GM12878 (cell line): ENCODE measurements around the gene CSNK1A1. TPM values are rescaled to one million over a fixed set of nuclear protein-coding genes. Genes with fewer than 3 reads are reported as not detected.

Experiments
- E2F4 ChIP-seq: IDR thresholded peaks from 2 replicates; pipeline ENCODE4 v1.6.1; 2012; ENCODE audit warnings: low read depth, low read length, improper control_type of control experiment
- LARP7 ChIP-seq: fragments of 450-650 bp; IDR thresholded peaks from 2 replicates; pipeline ENCODE4 v1.6.1; 2017; ENCODE audit warnings: mild to moderate bottlenecking
- MAX ChIP-seq: IDR thresholded peaks from 2 replicates; pipeline ENCODE4 v1.6.1; 2012; ENCODE audit warnings: low read depth, low read length, improper control_type of control experiment
- PAX8 ChIP-seq: fragments of 450-650 bp; IDR thresholded peaks from 2 replicates; pipeline ENCODE4 v1.6.1; 2017; ENCODE audit warnings: mild to moderate bottlenecking, moderate library complexity
- RCOR1 ChIP-seq: conservative IDR thresholded peaks from 2 replicates; pipeline ENCODE4 v1.6.1; 2012; ENCODE audit warnings: low read depth, low read length, improper control_type of control experiment
- SIX5 ChIP-seq: IDR thresholded peaks from 2 replicates; pipeline ENCODE4 v1.6.1; 2011; ENCODE audit warnings: mild to moderate bottlenecking, low read depth, low read length, moderate library complexity; ENCODE audit not compliant: severe bottlenecking
- ZNF592 ChIP-seq: fragments of 450-650 bp; IDR thresholded peaks from 2 replicates; pipeline ENCODE4 v1.6.1; 2017; ENCODE audit warnings: mild to moderate bottlenecking, moderate library complexity
- polyA plus RNA-seq, 11 experiments: library from polyadenylated mRNA; depleted of rRNA in 4 of 11; unstranded in 6 of 11; stranded (reverse) in 5 of 11; fragments of >200 nt; fragmentation: Nextera tagmentation in 4 of 11; fragmentation: Illumina TruSeq in 1 of 11; extraction: Ambion mirVana in 4 of 11; extraction: Trizol in 1 of 11; gene quantifications; 1 replicate in 1 of 11; 2 replicates in 10 of 11; pipeline versions ENCODE4 v1.2.1 to v1.2.3, GENCODE V29; 2011 to 2016; ENCODE audit warnings: inconsistent platforms in 2 of 11, missing spikeins in 2 of 11, low read depth in 1 of 11
- total RNA-seq, 4 experiments: library from RNA; depleted of rRNA in 3 of 4; stranded (reverse); fragments of >200 nt in 3 of 4; fragmentation: Illumina TruSeq in 1 of 4; extraction: Trizol in 1 of 4; gene quantifications; 2 replicates each; pipeline versions ENCODE4 v1.2.1 to v1.2.3, GENCODE V29; 2013 to 2021
- TF ChIP-seq, protein P1 (sequence below): IDR thresholded peaks from 2 replicates; pipeline ENCODE4 v1.6.1; 2011; ENCODE audit warnings: borderline replicate concordance, low read depth, mild to moderate bottlenecking, moderate library complexity, low read length; ENCODE audit not compliant: insufficient read depth, poor library complexity, severe bottlenecking

Gene CSNK1A1
- total and polyA plus RNA-seq, 10 of the 15 experiments (the other 5 are each of a cell fraction or from before 2014, with no cell fraction given) = 53.3 to 155 (median 133) TPM

- TF ChIP-seq ZNF592 (no peak), E2F4 (no peak), LARP7 (no peak), MAX (no peak), RCOR1 (no peak), PAX8 (no peak), SIX5 (no peak)
- TF ChIP-seq, protein P1, sequence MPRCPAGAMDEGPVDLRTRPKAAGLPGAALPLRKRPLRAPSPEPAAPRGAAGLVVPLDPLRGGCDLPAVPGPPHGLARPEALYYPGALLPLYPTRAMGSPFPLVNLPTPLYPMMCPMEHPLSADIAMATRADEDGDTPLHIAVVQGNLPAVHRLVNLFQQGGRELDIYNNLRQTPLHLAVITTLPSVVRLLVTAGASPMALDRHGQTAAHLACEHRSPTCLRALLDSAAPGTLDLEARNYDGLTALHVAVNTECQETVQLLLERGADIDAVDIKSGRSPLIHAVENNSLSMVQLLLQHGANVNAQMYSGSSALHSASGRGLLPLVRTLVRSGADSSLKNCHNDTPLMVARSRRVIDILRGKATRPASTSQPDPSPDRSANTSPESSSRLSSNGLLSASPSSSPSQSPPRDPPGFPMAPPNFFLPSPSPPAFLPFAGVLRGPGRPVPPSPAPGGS = no peak
These were observed 91.3 kb downstream of the CSNK1A1 start (continued) for GRCh38 chr5:149459891-149460290.
